Naive thymus-derived CD8-positive, alpha-beta T cell (primary cell): ENCODE data around the gene AFF3. TPM values are rescaled to one million over a fixed set of nuclear protein-coding genes. Genes with fewer than 3 reads are reported as not detected.

Experiments
- ATAC-seq, 2 donors: fragments of 150-1000 bp; cut with Tn5 transposase in 1 of 2; sonication (Bioruptor Pico), chemical (Tn5 transposase) in 1 of 2; 1 replicate in 1 of 2; 2 replicates in 1 of 2; pipeline ENCODE4 v1.10.0; 2021; ENCODE audit warnings: mild to moderate bottlenecking in 2 of 2, moderate library complexity in 2 of 2
- POLR2A ChIA-PET: fragments of 350-600 bp; sonication (Branson Sonifier 250); formaldehyde crosslinking; loops from one replicate; lab custom pipeline; 2021; ENCODE audit warnings: antibody characterized with exemption; lab: Charles Lee
- DNase-seq, 10 donors: peaks; one replicate each; pipeline versions ENCODE4 v3.0.0 to v3.0.0-alpha.2; 2020 to 2022
- H3K27ac Mint-ChIP-seq, 10 donors: one replicate each; pipeline ENCODE4 v1.8.0; 2020 to 2022; ENCODE audit warnings: mild to moderate bottlenecking in 10 of 10, mixed read lengths in 10 of 10, moderate library complexity in 4 of 10, inconsistent platforms in 1 of 10
- H3K27me3 Mint-ChIP-seq, 5 donors: one replicate each; pipeline ENCODE4 v1.8.0; 2021 to 2022; ENCODE audit warnings: mixed read lengths in 5 of 5
- H3K36me3 Mint-ChIP-seq, 3 donors: one replicate each; pipeline ENCODE4 v1.8.0; 2020 to 2022; ENCODE audit warnings: mixed read lengths in 3 of 3, mild to moderate bottlenecking in 2 of 3, inconsistent platforms in 1 of 3
- H3K4me1 Mint-ChIP-seq, 4 donors: one replicate each; pipeline ENCODE4 v1.8.0; 2021 to 2022; ENCODE audit warnings: mixed read lengths in 4 of 4
- H3K4me3 Mint-ChIP-seq, 10 donors: one replicate each; pipeline ENCODE4 v1.8.0; 2020 to 2022; ENCODE audit warnings: mild to moderate bottlenecking in 10 of 10, mixed read lengths in 10 of 10, moderate library complexity in 6 of 10, inconsistent platforms in 1 of 10
- H3K9me3 Mint-ChIP-seq, 9 donors: one replicate each; pipeline ENCODE4 v1.8.0; 2020 to 2022; ENCODE audit warnings: mixed read lengths in 9 of 9, mild to moderate bottlenecking in 3 of 9, inconsistent platforms in 1 of 9, moderate library complexity in 1 of 9
- polyA plus RNA-seq, 3 donors: library from polyadenylated mRNA; unstranded; fragments of 300-500 nt; fragmentation: Illumina TruSeq; gene quantifications; one replicate each; pipeline ENCODE4 v1.2.3, GENCODE V29; 2021
- total RNA-seq, 8 experiments: library from RNA in 2 of 8; stranded (reverse) in 2 of 8; gene quantifications; one replicate each; pipeline ENCODE4 v1.2.3 and lab custom pipeline; 2021 to 2026

Gene AFF3
- total and polyA plus RNA-seq, 5 experiments from 2014 or later = 0.50 to 11.9 (median 2.8) TPM

GRCh38 chr2:100043081-100043890 is 99.1 kb downstream of the AFF3 start:
- ATAC-seq = no peak
- H3K9me3 Mint-ChIP-seq = peaks cover 0 to 1% (median 0%) of the 10 kb centered on the region in 9 donors
- H3K36me3 Mint-ChIP-seq = no peaks in the 10 kb centered on the region
- POLR2A ChIA-PET = no interaction called here
- DNase-seq = no peak
- peaks cover 0 to 3% (median 0%) of the 10 kb centered on the region in 5 donors for H3K27me3 Mint-ChIP-seq
- no peak overlapping the region for H3K4me3 Mint-ChIP-seq
- peaks cover 0 to 3% (median under 1%) of the 10 kb centered on the region in 4 donors for H3K4me1 Mint-ChIP-seq
- no peak overlapping the region for H3K27ac Mint-ChIP-seq

GRCh38 chr2:100042562-100042961 is 99.8 kb downstream of the AFF3 start:
- Mint-ChIP-seq H3K27me3 (peaks cover 0 to 3% (median 0%) of the 10 kb centered on the region in 5 donors), H3K4me3 (no peak overlapping the region), H3K9me3 (peaks cover 0 to 1% (median 0%) of the 10 kb centered on the region in 9 donors), H3K4me1 (peaks cover 0 to 3% (median under 1%) of the 10 kb centered on the region in 4 donors), H3K36me3 (no peaks in the 10 kb centered on the region), H3K27ac (no peak overlapping the region)
- POLR2A ChIA-PET = no interaction called here
- no peak for DNase-seq
- no peak for ATAC-seq

- H3K27ac Mint-ChIP-seq = no peak overlapping the region
- no peak overlapping the region for H3K4me3 Mint-ChIP-seq
- POLR2A ChIA-PET = no interaction called here
- peaks cover 0 to 3% (median 0%) of the 10 kb centered on the region in 5 donors for H3K27me3 Mint-ChIP-seq
- DNase-seq (no peak), ATAC-seq (no peak)
- H3K4me1 Mint-ChIP-seq = peaks cover 0 to 3% (median under 1%) of the 10 kb centered on the region in 4 donors
- no peaks in the 10 kb centered on the region for H3K36me3 Mint-ChIP-seq
- peaks cover 0 to 1% (median 0%) of the 10 kb centered on the region in 9 donors for H3K9me3 Mint-ChIP-seq
These were observed 100.4 kb downstream of the AFF3 start for GRCh38 chr2:100041946-100042345.

- H3K4me1 Mint-ChIP-seq = peaks cover 0 to 3% (median under 1%) of the 10 kb centered on the region in 4 donors
- ATAC-seq (no peak), DNase-seq (no peak)
- no peak overlapping the region for H3K27ac Mint-ChIP-seq
- POLR2A ChIA-PET = no interaction called here
- H3K4me3 Mint-ChIP-seq = no peak overlapping the region
- no peaks in the 10 kb centered on the region for H3K36me3 Mint-ChIP-seq
- H3K27me3 Mint-ChIP-seq = peaks cover 0 to 3% (median 0%) of the 10 kb centered on the region in 5 donors
- H3K9me3 Mint-ChIP-seq = peaks cover 0 to 1% (median 0%) of the 10 kb centered on the region in 9 donors
These were observed 101.0 kb downstream of the AFF3 start for GRCh38 chr2:100041385-100041784.

GRCh38 chr2:100040906-100041305 is 101.5 kb downstream of the AFF3 start:
- Mint-ChIP-seq H3K27ac (no peak overlapping the region), H3K27me3 (peaks cover 0 to 3% (median 0%) of the 10 kb centered on the region in 5 donors), H3K4me3 (no peak overlapping the region), H3K36me3 (no peaks in the 10 kb centered on the region), H3K4me1 (peaks cover 0 to 3% (median under 1%) of the 10 kb centered on the region in 4 donors), H3K9me3 (peaks cover 0 to 1% (median 0%) of the 10 kb centered on the region in 9 donors)
- POLR2A ChIA-PET = no interaction called here
- no peak for ATAC-seq
- no peak for DNase-seq

- Mint-ChIP-seq H3K27ac (no peak overlapping the region), H3K4me3 (no peak overlapping the region), H3K9me3 (peaks cover 0 to 1% (median 0%) of the 10 kb centered on the region in 9 donors), H3K4me1 (peaks cover 0 to 3% (median under 1%) of the 10 kb centered on the region in 4 donors), H3K36me3 (no peaks in the 10 kb centered on the region), H3K27me3 (peaks cover 0 to 3% (median 0%) of the 10 kb centered on the region in 5 donors)
- no peak for DNase-seq
- ATAC-seq = no peak
- POLR2A ChIA-PET = no interaction called here
These were observed 103.0 kb downstream of the AFF3 start for GRCh38 chr2:100039291-100039980.

GRCh38 chr2:100038011-100038410 is 104.4 kb downstream of the AFF3 start:
- Mint-ChIP-seq H3K4me1 (peaks cover 0 to 3% (median under 1%) of the 10 kb centered on the region in 4 donors), H3K27me3 (peaks cover 0 to 3% (median 0%) of the 10 kb centered on the region in 5 donors), H3K9me3 (peaks cover 0 to 1% (median 0%) of the 10 kb centered on the region in 9 donors), H3K36me3 (no peaks in the 10 kb centered on the region), H3K4me3 (no peak overlapping the region), H3K27ac (no peak overlapping the region)
- DNase-seq (no peak), ATAC-seq (no peak)
- POLR2A ChIA-PET = no interaction called here

GRCh38 chr2:100036793-100037192 is 105.6 kb downstream of the AFF3 start:
- H3K4me1 Mint-ChIP-seq = peaks cover 0 to 3% (median 0%) of the 10 kb centered on the region in 4 donors
- peaks cover 0 to 1% (median 0%) of the 10 kb centered on the region in 9 donors for H3K9me3 Mint-ChIP-seq
- no peak for ATAC-seq
- no peaks in the 10 kb centered on the region for H3K27me3 Mint-ChIP-seq
- no peaks in the 10 kb centered on the region for H3K36me3 Mint-ChIP-seq
- H3K4me3 Mint-ChIP-seq = no peak overlapping the region
- H3K27ac Mint-ChIP-seq = no peak overlapping the region
- no peak for DNase-seq
- POLR2A ChIA-PET = no interaction called here

GRCh38 chr2:100036026-100036425 is 106.4 kb downstream of the AFF3 start:
- H3K4me1 Mint-ChIP-seq = peaks cover 0 to 3% (median 0%) of the 10 kb centered on the region in 4 donors
- peaks cover 0 to 1% (median 0%) of the 10 kb centered on the region in 9 donors for H3K9me3 Mint-ChIP-seq
- H3K27me3 Mint-ChIP-seq = no peaks in the 10 kb centered on the region
- DNase-seq = no peak
- H3K36me3 Mint-ChIP-seq = no peaks in the 10 kb centered on the region
- no peak overlapping the region for H3K27ac Mint-ChIP-seq
- no peak for ATAC-seq
- POLR2A ChIA-PET = no interaction called here
- no peak overlapping the region for H3K4me3 Mint-ChIP-seq

- Mint-ChIP-seq H3K4me1 (peaks cover 0 to under 1% (median 0%) of the 10 kb centered on the region in 4 donors), H3K27ac (no peak overlapping the region), H3K4me3 (no peak overlapping the region), H3K36me3 (no peaks in the 10 kb centered on the region), H3K9me3 (peaks cover 0 to 10% (median 0%) of the 10 kb centered on the region in 9 donors), H3K27me3 (peaks cover 0 to 5% (median 0%) of the 10 kb centered on the region in 5 donors)
- no peak for DNase-seq
- no peak for ATAC-seq
- POLR2A ChIA-PET = no interaction called here
These were observed 108.0 kb downstream of the AFF3 start for GRCh38 chr2:100034431-100034830.

- DNase-seq = no peak
- no peak for ATAC-seq
- Mint-ChIP-seq H3K4me3 (no peak overlapping the region), H3K4me1 (peaks cover 0 to 2% (median 0%) of the 10 kb centered on the region in 4 donors), H3K36me3 (no peaks in the 10 kb centered on the region), H3K27ac (no peak overlapping the region), H3K27me3 (peaks cover 0 to 5% (median 0%) of the 10 kb centered on the region in 5 donors), H3K9me3 (peaks cover 0 to 10% (median 0%) of the 10 kb centered on the region in 9 donors)
- POLR2A ChIA-PET = no interaction called here
These were observed 108.4 kb downstream of the AFF3 start for GRCh38 chr2:100033976-100034375.

- H3K4me1 Mint-ChIP-seq = peaks cover 0 to 2% (median 0%) of the 10 kb centered on the region in 4 donors
- no peaks in the 10 kb centered on the region for H3K36me3 Mint-ChIP-seq
- no peak overlapping the region for H3K4me3 Mint-ChIP-seq
- no peak for ATAC-seq
- no peak overlapping the region for H3K27ac Mint-ChIP-seq
- DNase-seq = no peak
- peaks cover 0 to 5% (median under 1%) of the 10 kb centered on the region in 5 donors for H3K27me3 Mint-ChIP-seq
- POLR2A ChIA-PET = no interaction called here
- peaks cover 0 to 10% (median 0%) of the 10 kb centered on the region in 9 donors for H3K9me3 Mint-ChIP-seq
These were observed 110.8 kb downstream of the AFF3 start for GRCh38 chr2:100031604-100032003.

GRCh38 chr2:100029460-100029859 is 112.9 kb downstream of the AFF3 start:
- peaks cover 0 to 5% (median 1%) of the 10 kb centered on the region in 5 donors for H3K27me3 Mint-ChIP-seq
- H3K4me3 Mint-ChIP-seq = no peak overlapping the region
- no peak for DNase-seq
- no peak overlapping the region for H3K27ac Mint-ChIP-seq
- POLR2A ChIA-PET = no interaction called here
- H3K4me1 Mint-ChIP-seq = peaks cover 0 to 2% (median 0%) of the 10 kb centered on the region in 4 donors
- no peak for ATAC-seq
- H3K9me3 Mint-ChIP-seq = peaks cover 0 to 10% (median 0%) of the 10 kb centered on the region in 9 donors
- no peaks in the 10 kb centered on the region for H3K36me3 Mint-ChIP-seq
